HG03520 (cell line): Measurements from ENCODE around the gene MTCH1.
"Not testable (repeated sequence)": the region's sequence is repeated elsewhere in the genome, so short reads cannot be mapped to it uniquely, and the experiment has no call there.

Experiments
- ATAC-seq: cut with Tn5 transposase; IDR thresholded peaks from one replicate; pipeline ENCODE4 v1.9.1; 2021; ENCODE audit warnings: mild to moderate bottlenecking, moderate library complexity; ENCODE audit not compliant: unreplicated experiment

The MTCH1 gene

DNA sequence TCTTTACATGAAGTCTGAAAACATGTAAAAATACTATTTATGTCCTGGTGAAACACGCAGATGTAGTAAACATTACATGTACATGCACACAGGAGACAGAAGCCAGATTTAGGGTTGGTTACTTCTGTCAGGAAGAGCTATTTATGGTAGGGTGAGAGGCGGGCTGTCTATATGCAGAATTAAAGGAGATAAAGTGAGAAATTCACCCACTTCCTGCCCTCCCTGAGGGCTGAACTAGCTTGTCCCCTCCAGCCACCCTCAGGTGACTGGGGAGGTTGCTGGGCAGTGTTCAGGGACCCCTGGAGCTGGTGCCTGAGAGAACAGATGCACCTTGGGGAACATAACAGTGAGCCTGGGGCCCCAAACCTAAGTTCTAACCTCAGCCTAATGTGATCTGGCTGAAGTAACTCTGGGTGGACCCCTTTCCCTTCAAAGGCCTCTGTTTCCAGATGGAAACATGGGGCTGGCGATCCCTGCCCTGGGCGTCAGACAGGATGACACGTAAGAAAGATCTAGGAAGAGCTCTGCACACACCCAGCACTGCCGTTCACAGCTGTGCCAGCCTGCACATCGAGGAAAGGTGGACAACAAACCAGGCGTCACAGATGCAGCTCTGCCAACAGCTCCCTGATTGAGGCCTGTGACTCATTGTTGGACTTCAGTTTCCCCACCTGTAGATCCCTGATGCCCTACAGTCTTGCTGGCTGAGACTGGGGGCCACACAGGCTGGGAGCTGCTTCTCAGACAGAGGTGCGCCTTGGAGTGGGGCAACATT is 30.1 kb downstream of the MTCH1 start:
- ATAC-seq = no peak

DNA sequence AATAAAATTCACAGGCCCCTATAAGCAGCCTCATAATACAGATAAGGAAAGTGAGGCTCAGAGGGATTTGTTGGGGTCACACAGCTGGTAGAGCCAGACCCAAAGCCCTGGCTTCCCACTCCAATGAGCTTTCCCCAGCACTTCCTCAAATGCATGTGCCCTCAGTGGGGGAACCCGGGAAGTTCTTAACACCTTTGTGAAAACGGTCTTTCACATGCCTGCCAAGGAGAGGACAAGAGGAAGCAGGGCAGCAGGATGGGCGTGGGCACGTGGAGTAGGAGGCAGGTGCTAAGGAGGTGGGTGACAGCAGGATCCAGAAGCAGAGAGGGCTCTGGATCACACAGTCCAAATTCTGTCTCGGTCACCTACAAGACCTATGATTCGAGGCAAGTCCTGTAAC is 30.9 kb downstream of the MTCH1 start:
- no peak for ATAC-seq

DNA sequence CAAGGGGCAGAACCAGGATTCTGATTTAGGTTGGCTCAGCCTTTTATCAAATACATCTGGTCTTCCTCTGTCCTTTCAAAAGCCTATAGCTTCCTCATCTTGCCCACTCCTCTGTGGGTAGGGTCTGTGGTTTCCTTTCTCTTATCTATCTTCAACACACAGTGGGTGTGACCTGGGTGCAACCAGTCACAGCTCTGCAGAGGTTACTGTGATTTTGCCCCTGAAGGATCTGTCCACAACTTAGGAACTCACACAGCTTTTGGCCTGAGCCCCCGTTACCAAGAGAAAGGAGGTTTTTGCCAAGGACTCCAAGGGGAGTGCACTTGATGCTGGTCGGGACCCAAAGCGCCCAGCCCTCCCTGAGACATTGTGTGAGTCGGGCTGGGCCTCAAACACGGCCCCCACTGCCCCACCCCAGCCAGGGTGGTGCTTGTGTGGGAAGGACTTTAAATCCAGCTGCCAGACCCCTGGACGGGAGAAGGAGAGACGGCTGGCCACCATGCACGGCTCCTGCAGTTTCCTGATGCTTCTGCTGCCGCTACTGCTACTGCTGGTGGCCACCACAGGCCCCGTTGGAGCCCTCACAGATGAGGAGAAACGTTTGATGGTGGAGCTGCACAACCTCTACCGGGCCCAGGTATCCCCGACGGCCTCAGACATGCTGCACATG is 31.6 kb downstream of the MTCH1 start, which contains the start of gene PI16:
Gene PI16, plus strand, starts transcription at position 477 of the 670 bp plus-strand sequence. Its CDS starts 23 bp downstream, at position 500.
- ATAC-seq = no peak

DNA sequence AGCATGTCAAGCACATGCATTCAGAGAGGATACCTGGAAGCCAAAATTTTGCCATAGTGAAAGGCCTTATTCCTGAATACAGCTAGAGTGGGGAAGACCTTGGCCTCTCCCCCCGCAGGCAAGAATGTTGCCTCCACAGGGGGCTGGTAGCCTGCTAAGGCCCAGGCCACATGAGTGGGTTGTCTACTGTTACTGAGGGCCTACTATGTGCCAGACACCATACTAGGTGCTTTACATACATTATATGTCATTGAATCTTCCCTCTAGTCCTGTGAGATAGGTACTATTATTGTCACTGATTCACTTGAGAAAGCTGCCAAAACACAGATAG is 32.1 kb downstream of the MTCH1 start:
- no peak for ATAC-seq

DNA sequence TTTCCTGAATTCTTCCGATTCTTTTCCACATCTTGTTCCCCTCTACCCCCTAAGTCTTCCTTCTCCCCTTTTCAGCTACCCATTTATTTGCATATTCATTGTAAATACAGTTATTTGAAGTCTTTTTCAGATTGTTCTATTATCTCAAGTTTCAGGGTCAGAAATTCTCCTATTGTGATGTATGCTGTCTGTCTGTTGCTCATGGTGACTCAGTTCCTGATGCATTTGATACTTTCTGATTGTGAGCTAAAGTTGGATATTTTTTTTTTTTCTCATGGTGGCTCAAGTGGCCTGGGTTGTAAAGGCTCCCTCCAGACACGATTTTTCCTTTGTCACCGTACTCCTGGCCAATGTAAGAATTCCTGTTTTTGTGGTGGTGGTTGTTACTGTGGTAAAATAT is 36.4 kb downstream of the MTCH1 start:
- no peak for ATAC-seq

DNA sequence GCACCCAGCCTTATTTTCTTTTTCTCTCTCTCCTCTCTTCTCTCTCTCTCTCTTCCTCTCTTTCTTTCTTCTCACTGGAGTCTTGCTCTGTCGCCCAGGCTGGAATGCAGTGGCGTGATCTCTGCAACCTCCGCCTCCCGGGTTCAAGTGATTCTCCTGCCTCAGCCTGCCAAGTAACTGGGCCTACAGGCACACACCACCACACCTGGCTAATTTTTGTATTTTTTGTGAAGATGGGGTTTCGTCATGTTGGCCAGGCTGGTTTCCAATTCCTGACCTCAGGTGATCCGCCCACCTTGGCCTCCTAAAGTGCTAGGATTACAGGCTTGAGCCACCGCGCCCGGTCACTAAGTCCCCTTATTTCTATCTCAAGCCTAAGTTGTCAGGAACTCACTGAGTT is 36.9 kb downstream of the MTCH1 start:
- not testable (repeated sequence) for ATAC-seq

DNA sequence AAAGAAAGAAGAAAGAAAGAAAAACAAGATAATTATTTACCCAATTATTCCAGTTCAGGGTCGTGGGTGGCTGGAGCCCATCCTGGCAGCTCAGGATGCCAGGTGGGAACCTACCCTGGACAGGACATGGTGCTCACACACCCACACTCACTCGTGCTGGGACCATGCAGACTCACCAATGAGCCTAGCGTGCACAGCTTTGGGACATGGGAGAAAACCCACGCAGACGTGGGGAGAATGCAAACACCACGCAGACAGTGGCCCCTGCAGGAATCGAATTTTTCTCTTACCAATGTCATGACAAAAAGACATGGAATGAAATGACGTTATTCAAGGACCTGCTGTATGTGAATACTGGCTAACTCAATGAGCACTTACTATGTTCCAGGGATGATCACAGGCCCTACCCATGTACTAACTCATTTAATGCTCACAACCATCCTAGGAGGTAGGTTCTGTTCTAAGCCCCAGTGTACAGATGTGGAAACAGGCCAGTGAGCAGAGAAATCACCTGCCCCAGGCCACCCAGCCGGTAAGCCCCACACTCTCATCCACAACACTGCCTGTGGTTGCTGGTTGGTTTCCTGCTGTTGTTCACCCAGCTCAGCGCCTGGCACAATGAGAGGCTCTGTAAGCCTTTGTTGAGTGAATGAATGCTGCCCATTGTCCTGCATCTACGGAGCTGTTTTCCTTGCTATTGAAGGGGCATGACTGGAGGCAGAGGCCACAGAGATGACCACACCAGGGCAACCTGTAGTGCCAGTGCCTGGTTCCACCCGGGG is 38.2 kb downstream of the MTCH1 start:
- no peak for ATAC-seq

DNA sequence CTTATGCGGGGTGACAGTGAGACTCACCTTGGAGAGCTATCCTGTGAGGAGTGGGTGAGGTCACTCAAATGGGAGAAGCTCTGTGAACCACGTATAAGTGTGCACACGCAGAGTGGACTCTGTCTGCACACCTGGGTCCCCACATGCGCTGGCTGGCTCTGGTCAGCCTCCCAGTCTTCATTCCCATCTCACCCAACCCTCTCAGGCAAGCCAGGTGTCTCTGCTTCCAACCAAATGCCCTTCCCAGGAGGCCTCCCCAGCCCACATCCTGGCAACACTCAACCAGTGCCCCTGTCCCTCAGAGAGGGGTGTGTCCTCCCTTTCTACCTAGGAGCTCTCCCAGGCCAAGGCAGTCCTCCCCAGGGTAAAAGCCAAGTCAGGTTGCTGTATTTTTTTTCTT is 39.5 kb downstream of the MTCH1 start:
- no peak for ATAC-seq

DNA sequence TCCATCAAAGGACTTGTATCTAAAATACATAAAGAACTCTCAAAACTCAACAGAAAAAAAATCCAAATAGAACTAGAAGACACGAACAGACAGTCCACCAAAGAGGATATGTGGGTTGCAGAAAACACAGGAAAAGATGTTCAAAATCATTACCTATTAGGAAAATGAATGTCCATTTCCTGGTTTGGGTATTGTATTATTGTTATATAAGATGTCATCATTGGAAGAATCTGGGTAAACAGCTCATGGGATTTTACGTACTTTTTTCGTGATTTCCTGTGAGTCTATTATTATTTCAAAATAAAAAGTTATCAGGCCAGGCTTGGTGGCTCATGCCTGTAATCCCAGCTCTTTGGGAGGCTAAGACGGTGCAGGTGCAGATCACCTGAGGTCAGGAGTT is 40.7 kb downstream of the MTCH1 start:
- ATAC-seq = no peak

DNA sequence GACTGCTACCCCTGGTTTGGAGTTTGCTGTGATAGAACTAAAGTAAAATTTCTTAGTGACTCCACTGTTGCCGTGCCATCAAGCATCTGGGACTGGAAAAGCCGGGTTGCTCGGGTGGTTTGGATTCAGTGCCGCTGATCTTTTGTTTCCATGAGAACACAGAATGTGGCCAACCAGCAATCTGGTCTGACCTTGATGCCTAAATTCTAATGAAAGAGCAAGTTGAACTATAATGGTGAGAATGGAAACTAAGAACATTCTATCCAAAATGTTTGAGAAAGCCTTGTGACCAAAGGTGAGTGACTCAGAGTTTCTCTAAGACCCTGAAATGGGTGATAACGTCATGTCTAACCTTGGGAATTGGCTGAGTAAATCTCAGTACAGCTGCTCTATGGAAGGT is 41.3 kb downstream of the MTCH1 start:
- no peak for ATAC-seq

DNA sequence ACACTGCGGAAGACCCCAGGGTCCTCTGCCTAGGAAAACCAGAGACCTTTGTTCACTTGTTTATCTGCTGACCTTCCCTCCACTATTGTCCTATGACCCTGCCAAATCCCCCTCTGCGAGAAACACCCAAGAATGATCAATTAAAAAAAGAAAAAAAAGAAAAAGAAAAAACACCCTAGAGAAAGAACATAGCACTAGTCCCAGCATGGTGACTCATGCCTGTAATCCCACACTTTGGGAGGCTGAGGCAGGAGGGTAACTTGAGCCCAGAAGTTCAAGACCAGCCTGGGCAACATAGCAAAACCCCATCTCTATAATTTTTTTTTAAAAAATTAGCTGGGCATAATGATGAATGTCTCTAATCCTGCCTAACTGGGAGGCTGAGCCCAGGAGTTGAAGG is 43.7 kb downstream of the MTCH1 start:
- not testable (repeated sequence) for ATAC-seq

DNA sequence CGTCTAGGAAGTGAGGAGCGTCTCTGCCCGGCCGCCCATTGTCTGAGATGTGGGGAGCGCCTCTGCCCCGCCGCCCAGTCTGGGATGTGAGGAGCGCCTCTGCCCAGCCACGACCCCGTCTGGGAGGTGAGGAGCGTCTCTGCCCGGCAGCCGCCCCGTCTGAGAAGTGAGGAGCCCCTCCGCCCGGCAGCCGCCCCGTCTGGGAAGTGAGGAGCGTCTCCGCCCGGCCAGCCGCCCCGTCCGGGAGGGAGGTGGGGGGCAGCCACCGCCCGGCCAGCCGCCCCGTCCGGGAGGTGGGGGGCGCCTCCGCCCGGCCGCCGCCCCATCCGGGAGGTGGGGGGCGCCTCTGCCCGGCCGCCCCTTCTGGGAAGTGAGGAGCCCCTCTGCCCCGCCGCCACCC is 44.4 kb downstream of the MTCH1 start:
- ATAC-seq = not testable (repeated sequence)

DNA sequence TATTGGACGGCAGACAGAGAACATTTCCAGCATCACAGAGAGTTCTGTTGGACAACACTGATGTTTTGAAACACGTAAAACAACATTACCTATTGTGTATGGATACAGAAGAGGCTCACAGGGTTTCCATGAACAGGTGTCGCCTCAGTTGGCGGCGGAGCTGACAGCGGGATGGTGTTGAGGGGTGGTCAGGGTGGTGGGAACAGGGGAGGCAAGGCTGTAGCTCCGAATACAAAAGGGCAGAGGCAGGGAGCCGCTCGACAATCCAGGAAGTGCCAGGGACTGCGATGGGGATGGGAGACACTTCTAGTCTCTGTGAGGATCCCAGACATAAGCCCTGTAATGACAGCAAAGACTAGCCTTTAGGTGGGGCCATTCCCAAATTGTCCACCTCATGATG is 46.0 kb downstream of the MTCH1 start:
- ATAC-seq = no peak

DNA sequence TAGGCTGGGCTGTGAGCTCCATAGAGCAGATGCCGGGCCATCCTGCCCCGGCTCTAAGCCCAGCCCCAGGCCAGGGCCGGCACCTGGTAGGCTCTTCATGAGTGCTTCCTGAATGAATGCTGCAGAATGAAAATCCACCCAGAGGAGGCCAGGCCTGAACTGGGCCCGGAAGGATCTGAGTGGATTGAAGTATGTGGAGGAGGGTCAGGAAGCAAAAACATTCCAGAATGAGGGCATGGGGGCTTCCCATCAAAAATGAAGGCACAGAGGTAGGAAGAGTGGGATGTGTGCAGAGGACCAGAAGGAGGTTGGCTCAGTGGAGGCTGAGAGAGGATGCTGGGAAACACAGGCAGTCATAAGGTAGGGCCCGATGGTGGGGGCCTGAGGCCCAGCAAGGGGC is 47.0 kb downstream of the MTCH1 start:
- ATAC-seq = not testable (repeated sequence)

DNA sequence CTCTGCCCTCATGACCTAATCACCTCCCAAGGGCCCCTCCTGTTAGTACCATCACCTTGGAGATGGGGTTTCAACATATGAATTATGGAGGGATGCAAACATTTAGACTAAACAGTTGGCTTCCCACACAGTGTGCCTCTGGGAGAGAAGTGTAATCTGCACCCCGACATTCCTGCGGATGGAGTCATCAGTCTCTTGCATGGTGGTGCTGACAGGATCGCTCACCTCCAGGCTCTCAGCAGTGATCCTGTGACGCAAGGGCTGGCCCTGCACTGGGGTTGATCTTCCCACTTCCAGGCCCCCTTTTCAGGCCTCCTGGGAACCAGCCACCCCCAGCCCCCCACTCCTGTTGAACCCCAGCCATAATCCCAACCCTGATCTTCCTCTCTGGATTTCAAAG is 47.5 kb downstream of the MTCH1 start:
- ATAC-seq = no peak

DNA sequence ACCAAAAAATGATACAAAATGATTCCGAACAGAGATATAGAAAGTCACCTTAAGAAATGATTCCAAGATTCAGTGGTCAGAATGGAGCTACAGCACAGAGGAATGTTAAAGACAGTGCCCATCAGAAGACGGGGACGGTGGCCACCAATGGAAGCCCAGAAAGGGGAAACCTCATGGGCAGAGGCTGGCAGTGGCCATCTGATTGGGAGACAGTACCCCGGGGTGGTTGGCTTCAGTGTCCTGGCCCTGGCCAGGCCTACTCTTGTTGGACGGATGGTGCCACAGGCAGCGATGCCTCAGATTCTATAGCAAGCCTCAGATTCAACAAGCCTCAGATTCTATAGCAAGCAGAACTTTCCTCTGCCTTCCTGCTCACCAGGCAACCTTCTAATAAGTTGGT is 48.1 kb downstream of the MTCH1 start:
- ATAC-seq = no peak

DNA sequence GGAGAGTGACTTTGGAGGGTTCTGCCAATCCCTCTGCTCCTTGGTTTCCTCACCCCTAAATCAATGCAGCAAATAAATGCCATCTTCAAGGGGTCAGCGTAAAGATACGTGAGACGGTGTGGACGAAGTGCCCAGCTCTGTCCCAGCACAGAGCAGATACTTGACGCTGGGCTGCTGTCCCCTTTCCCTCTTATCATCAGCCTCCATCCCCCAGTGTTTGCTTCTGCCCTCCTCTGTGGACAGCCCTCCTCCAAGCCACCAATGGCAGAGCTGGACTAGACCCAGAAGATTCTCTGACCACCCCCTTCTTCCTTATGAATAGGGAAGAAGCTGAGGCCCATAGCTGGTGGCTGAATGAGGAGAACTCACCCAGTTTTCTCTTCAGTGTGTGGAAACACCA is 49.2 kb downstream of the MTCH1 start:
- ATAC-seq = no peak

DNA sequence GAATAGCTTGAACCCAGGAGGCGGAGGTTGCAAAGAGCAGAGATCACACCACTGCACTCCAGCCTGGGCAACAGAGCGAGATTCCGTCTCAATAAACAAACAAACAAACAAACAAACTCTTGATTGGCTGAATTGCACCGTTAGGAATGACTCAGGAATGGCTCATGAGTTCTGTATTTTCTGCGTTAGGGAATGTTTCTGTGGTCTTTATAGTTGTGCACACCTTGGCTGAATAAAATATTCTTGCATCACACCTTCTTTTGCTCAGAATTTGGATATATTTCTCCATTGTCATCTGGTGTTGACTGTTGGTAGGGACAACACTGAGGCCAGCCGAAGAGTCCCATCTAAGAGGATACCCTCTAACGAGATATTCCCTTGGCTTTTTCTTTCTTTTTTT is 51.1 kb downstream of the MTCH1 start:
- ATAC-seq = no peak

DNA sequence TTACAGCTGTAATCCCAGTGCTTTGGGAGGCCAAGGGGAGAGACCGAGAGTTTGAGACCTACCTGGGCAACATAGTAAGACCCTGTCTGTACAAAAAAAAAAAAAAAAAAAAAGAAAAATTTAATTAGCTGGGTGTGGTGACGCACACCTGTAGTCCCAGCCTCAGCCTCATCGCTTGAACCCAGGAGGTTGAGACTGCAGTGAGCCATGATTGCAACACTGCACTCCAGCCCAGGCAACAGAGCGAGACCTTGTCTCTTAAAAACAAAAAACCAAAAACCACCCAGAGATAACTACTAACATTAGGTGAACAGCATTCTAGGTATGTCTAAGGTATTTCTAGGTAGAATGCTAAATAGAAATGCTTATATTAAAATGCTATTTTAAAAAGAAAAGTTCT is 52.5 kb downstream of the MTCH1 start:
- ATAC-seq = no peak

DNA sequence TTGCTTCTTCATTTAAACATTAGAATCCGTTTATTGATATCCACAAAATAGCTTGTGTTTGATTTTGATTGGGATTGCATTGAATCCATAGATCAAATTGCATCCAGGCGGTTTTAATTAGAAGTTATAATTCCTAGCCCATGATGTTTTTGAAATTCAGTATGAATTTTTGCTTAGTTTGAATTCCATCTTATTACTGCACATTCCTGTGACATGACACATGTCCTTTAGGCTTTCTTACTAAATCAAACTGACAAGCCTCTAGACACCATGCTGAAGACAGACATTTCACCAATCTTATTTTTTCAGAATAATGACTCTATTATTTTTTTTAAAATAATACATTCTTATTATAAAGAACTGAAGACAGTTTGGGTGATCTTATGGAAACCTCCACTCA is 52.9 kb downstream of the MTCH1 start:
- no peak for ATAC-seq

DNA sequence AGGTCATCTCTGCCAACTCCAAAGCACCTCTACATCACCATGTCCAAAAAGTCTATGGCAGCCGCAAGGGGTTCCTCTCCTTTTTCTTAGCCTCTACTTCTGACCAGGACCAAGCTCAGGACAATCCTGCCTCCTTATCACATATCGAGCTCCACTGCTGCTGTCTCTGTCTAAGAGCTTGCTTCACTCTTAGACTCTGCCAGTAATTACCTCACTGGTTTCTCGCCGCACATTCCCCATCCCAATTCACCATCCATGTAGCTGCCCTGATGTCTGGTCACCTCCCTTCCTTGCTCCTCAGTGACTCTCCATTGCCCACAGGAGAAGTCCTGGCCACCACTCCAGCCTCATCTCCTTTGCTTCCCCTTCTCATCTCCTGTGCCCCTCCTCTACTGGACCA is 55.5 kb downstream of the MTCH1 start:
- no peak for ATAC-seq

DNA sequence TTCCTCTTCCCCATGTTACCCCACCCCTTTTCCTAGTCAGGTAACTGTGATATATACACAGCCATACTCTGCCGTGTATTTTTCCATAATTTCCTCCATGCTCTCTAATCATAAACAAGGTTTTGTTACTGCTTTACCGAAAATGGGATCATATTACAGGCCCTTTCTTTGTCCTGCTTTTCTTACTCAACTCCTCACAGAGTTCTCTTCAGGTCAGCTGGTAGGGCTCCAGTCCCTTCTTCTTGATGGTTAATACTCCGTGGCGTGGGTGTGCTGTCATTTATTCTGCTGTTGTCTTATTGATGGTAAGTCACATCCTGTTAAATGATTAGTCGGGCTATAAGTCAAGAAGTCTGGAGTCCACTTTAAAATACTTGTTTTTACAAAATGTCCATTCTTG is 56.4 kb downstream of the MTCH1 start:
- no peak for ATAC-seq
